Right atrium auricular region (tissue), 2 donors: Measurements from ENCODE around the gene RPRD1A. TPM values are rescaled to one million over a fixed set of nuclear protein-coding genes. Genes with fewer than 3 reads are reported as not detected.

ENCODE experiments used
- DNase-seq: peaks from one replicate; pipeline ENCODE4 v3.0.0-alpha.2; 2019; ENCODE audit warnings: low spot score
- H3K27ac ChIP-seq, 2 donors: fragments of 200-600 bp; sonication (generic); 1 replicate in 1 of 2; 2 replicates in 1 of 2; pipeline ENCODE4 v1.5.1; 2016 to 2019
- H3K27me3 ChIP-seq, 2 donors: fragments of 200-600 bp; sonication (generic); one replicate each; pipeline versions ENCODE4 v1.5.1 to v1.6.0; 2017 to 2019
- H3K36me3 ChIP-seq: fragments of 200-600 bp; sonication (generic); one replicate; pipeline ENCODE4 v1.5.1; 2016
- H3K4me1 ChIP-seq, 2 donors: fragments of 200-600 bp; sonication (generic); one replicate each; pipeline versions ENCODE4 v1.5.1 to v1.6.0; 2017 to 2019
- H3K4me3 ChIP-seq, 2 donors: fragments of 200-600 bp; sonication (generic); 1 replicate in 1 of 2; 2 replicates in 1 of 2; pipeline ENCODE4 v1.5.1; 2017 to 2019; ENCODE audit warnings: mild to moderate bottlenecking in 1 of 2, moderate library complexity in 1 of 2
- H3K9me3 ChIP-seq, 2 donors: fragments of 200-600 bp; sonication (generic); one replicate each; pipeline ENCODE4 v1.5.1; 2019
- CTCF ChIP-seq, 2 donors: fragments of 200-600 bp; sonication (generic); IDR thresholded peaks; one replicate each; pipeline ENCODE4 v1.5.1; 2019; ENCODE audit warnings: antibody characterized with exemption in 2 of 2
- total RNA-seq, 2 donors: library from RNA; depleted of rRNA; stranded (reverse); fragments of >200 nt; gene quantifications; one replicate each; pipeline ENCODE4 v1.1.0, GENCODE V29; 2016

The RPRD1A gene
- total RNA-seq, 2 donors from 2014 or later = 34.2 to 51.7 TPM

GRCh38 chr18:36046898-36047297 lies 20.5 kb downstream of the RPRD1A start:
- Histone ChIP-seq H3K4me3 (no peak overlapping the region), H3K4me1 (peaks cover 0 to 8% of the 10 kb centered on the region in 2 donors), H3K27me3 (no peaks in the 10 kb centered on the region), H3K36me3 (no peaks in the 10 kb centered on the region), H3K27ac (no peak overlapping the region), H3K9me3 (peaks cover 0 to 13% of the 10 kb centered on the region in 2 donors)
- no peak for TF ChIP-seq CTCF (IDR thresholded peaks at IDR 0.05)
- no peak for DNase-seq

- no peak for DNase-seq
- Histone ChIP-seq H3K36me3 (no peaks in the 10 kb centered on the region), H3K4me1 (peaks cover 0 to 12% of the 10 kb centered on the region in 2 donors), H3K4me3 (no peak overlapping the region), H3K9me3 (peaks cover 0 to 8% of the 10 kb centered on the region in 2 donors), H3K27ac (no peak overlapping the region), H3K27me3 (no peaks in the 10 kb centered on the region)
- no peak for TF ChIP-seq CTCF (IDR thresholded peaks at IDR 0.05)
Observed at GRCh38 chr18:36045241-36045991, 21.9 kb downstream of the RPRD1A start.

GRCh38 chr18:36043153-36043552 lies 24.2 kb downstream of the RPRD1A start:
- Histone ChIP-seq H3K27me3 (no peaks in the 10 kb centered on the region), H3K4me1 (peaks cover 0 to 12% of the 10 kb centered on the region in 2 donors), H3K4me3 (no peak overlapping the region), H3K36me3 (peaks cover 3% of the 10 kb centered on the region), H3K27ac (no peak overlapping the region), H3K9me3 (peaks cover 0 to 8% of the 10 kb centered on the region in 2 donors)
- no peak for TF ChIP-seq CTCF (IDR thresholded peaks at IDR 0.05)
- no peak for DNase-seq

- no peak overlapping the region for H3K4me3 ChIP-seq
- no peaks in the 10 kb centered on the region for H3K27me3 ChIP-seq
- no peaks in the 10 kb centered on the region for H3K9me3 ChIP-seq
- H3K36me3 ChIP-seq = peaks cover 3% of the 10 kb centered on the region
- no peak for TF ChIP-seq CTCF (IDR thresholded peaks at IDR 0.05)
- no peak overlapping the region for H3K27ac ChIP-seq
- no peak for DNase-seq
- peaks cover 0 to 12% of the 10 kb centered on the region in 2 donors for H3K4me1 ChIP-seq
Observed at GRCh38 chr18:36041146-36041545, 26.2 kb downstream of the RPRD1A start.

GRCh38 chr18:36038102-36038663 lies 29.2 kb downstream of the RPRD1A start:
- Histone ChIP-seq H3K27ac (no peak overlapping the region), H3K4me3 (no peak overlapping the region), H3K36me3 (peaks cover 3% of the 10 kb centered on the region), H3K4me1 (peaks cover 0 to 20% of the 10 kb centered on the region in 2 donors), H3K9me3 (no peaks in the 10 kb centered on the region), H3K27me3 (no peaks in the 10 kb centered on the region)
- no peak for TF ChIP-seq CTCF (IDR thresholded peaks at IDR 0.05)
- no peak for DNase-seq
